Thoracic aorta (tissue), 2 donors: Measurements from ENCODE around the gene FUCA1. TPM values are rescaled to one million over a fixed set of nuclear protein-coding genes. Genes with fewer than 3 reads are reported as not detected.

ENCODE experiments used
- ATAC-seq: fragments of 150-250 bp; one replicate; pipeline ENCODE4 v1.8.0; 2017; ENCODE audit warnings: low read depth; ENCODE audit not compliant: insufficient number of reproducible peaks, low FRiP score
- DNase-seq: peaks from one replicate; pipeline ENCODE4 v3.0.0-alpha.2; 2020; ENCODE audit warnings: low spot score
- H3K27ac ChIP-seq, 2 donors: fragments of 200-600 bp; sonication (generic); 1 replicate in 1 of 2; 2 replicates in 1 of 2; pipeline ENCODE4 v1.5.1; 2016; ENCODE audit warnings: mild to moderate bottlenecking in 2 of 2, moderate library complexity in 2 of 2
- H3K27me3 ChIP-seq: fragments of 200-600 bp; sonication (generic); replicated peaks from 2 replicates; pipeline ENCODE4 v1.6.0; 2016; ENCODE audit warnings: mild to moderate bottlenecking; ENCODE audit not compliant: insufficient read depth
- H3K36me3 ChIP-seq: fragments of 200-600 bp; sonication (generic); one replicate; pipeline ENCODE4 v1.5.1; 2016
- H3K4me1 ChIP-seq, 2 donors: fragments of 200-600 bp; sonication (generic); 1 replicate in 1 of 2; 2 replicates in 1 of 2; pipeline versions ENCODE4 v1.5.1 to v1.6.0; 2016; ENCODE audit warnings: low read depth in 2 of 2, mild to moderate bottlenecking in 1 of 2; ENCODE audit not compliant: control insufficient read depth in 1 of 2
- H3K4me3 ChIP-seq: fragments of 200-600 bp; sonication (generic); 2 replicates; pipeline ENCODE4 v1.5.1; 2016; ENCODE audit warnings: mild to moderate bottlenecking
- H3K9me3 ChIP-seq: fragments of 200-600 bp; sonication (generic); 2 replicates; pipeline ENCODE4 v1.5.1; 2016
- CTCF ChIP-seq: fragments of 200-600 bp; sonication (generic); IDR thresholded peaks from one replicate; pipeline ENCODE4 v1.5.1; 2019; ENCODE audit warnings: antibody characterized with exemption
- total RNA-seq, 2 donors: library from RNA; depleted of rRNA; stranded (reverse); fragments of >200 nt; gene quantifications; one replicate each; pipeline versions ENCODE4 v1.1.0 to v1.2.3, GENCODE V29; 2016

Gene FUCA1
- total RNA-seq, 2 donors from 2014 or later = 30.5 to 70.8 TPM

DNA sequence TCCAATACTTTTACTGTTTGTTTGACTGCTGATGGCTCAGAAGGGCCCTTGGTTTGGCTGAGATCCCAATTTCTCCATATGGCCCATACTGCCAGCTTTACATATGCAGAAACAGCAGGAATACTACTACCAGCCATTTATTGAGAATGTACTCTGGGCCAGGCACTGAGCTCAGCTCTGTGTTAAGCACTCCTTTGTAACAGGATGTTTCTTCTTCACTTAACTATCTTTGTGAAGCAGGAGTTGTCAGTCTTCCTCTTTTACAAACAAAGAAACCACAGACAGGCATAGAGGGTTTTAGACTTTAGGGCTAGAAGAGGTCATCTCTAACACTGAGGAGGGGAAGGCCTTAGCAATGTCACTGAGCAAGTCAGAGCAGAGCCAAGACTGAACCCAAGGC is 51.2 kb downstream of the FUCA1 start:
- no peaks in the 10 kb centered on the region for H3K4me1 ChIP-seq
- peaks cover 41% of the 10 kb centered on the region for H3K36me3 ChIP-seq
- H3K9me3 ChIP-seq = no peaks in the 10 kb centered on the region
- H3K27ac ChIP-seq = no peak overlapping the region
- no peak for DNase-seq
- no peak for TF ChIP-seq CTCF
- H3K27me3 ChIP-seq = no peaks in the 10 kb centered on the region
- no peak for ATAC-seq
- H3K4me3 ChIP-seq = no peak overlapping the region

DNA sequence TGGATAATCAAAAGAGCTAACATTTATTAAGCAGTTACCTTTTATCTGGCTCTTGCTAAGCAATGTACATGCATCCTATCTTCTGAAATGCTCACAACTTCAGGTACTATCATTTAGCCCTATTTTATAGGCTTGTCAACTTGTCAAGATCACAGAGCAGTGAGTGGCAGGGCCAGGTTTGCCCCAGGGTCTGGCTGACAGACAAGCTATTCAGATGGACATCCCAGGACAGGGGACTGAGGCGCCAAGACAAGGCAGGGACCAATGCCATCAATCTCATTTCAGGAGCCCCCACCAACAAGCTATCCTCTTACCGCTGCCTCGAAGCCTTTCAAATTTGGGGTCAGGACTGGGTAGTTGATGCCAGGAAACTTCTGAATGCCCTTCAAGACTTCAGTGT is 51.7 kb downstream of the FUCA1 start:
- Histone ChIP-seq H3K27me3 (no peaks in the 10 kb centered on the region), H3K9me3 (no peaks in the 10 kb centered on the region), H3K4me3 (no peak overlapping the region), H3K36me3 (peaks cover 41% of the 10 kb centered on the region), H3K27ac (no peak overlapping the region), H3K4me1 (no peaks in the 10 kb centered on the region)
- TF ChIP-seq CTCF = no peak
- no peak for DNase-seq
- no peak for ATAC-seq

DNA sequence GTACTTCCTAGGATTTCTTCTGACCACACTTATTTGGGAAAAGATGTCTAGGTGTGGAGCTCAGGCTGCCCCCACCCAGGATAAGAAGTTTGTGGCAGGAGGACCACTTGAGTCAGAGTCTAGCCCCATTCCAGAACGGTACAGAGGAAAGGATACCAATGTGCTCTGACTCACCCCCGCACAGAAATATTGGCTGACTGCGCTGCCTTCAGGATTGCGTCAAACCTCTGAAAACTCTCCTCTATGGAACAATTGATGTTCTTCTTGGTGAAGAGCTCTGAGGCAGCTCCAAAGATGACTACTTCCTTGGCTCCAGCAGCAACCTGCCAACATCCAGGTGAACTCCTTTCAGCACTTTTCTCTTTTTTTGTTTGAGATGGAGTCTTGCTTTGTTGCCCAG is 54.1 kb downstream of the FUCA1 start:
- H3K4me1 ChIP-seq = no peaks in the 10 kb centered on the region
- H3K27ac ChIP-seq = no peak overlapping the region
- ATAC-seq = no peak
- H3K4me3 ChIP-seq = no peak overlapping the region
- TF ChIP-seq CTCF = no peak
- no peaks in the 10 kb centered on the region for H3K9me3 ChIP-seq
- DNase-seq = no peak
- H3K36me3 ChIP-seq = peaks cover 35% of the 10 kb centered on the region
- no peaks in the 10 kb centered on the region for H3K27me3 ChIP-seq

GRCh38 chr1:23810818-23811540 is 57.1 kb downstream of the FUCA1 start:
- no peaks in the 10 kb centered on the region for H3K4me1 ChIP-seq
- H3K27me3 ChIP-seq = no peaks in the 10 kb centered on the region
- no peak for DNase-seq
- peak; percentile 42 for TF ChIP-seq CTCF
- no peak overlapping the region for H3K4me3 ChIP-seq
- no peaks in the 10 kb centered on the region for H3K9me3 ChIP-seq
- H3K36me3 ChIP-seq = peaks cover 22% of the 10 kb centered on the region
- ATAC-seq = no peak
- H3K27ac ChIP-seq = no peak overlapping the region

- H3K4me3 ChIP-seq = no peak overlapping the region
- ATAC-seq = peak; percentile 15
- no peaks in the 10 kb centered on the region for H3K27me3 ChIP-seq
- DNase-seq = no peak
- peaks cover 11% of the 10 kb centered on the region for H3K36me3 ChIP-seq
- peak; percentile 36 for TF ChIP-seq CTCF
- H3K27ac ChIP-seq = no peak overlapping the region
- H3K4me1 ChIP-seq = no peaks in the 10 kb centered on the region
- H3K9me3 ChIP-seq = no peaks in the 10 kb centered on the region
Measured at GRCh38 chr1:23809751-23810171, 58.3 kb downstream of the FUCA1 start.
